Activated T-helper 17 cell treated with anti-CD3 and anti-CD28 coated beads, Interleukin-2, amount 50 U/mL, for 72 hours (primary cell): ENCODE measurements around the gene MATN1. TPM values are rescaled to one million over a fixed set of nuclear protein-coding genes. Genes with fewer than 3 reads are reported as not detected.

Source experiments
- ATAC-seq: fragments of 150-1000 bp; cut with Tn5 transposase; replicated peaks from 2 replicates; pipeline ENCODE4 v1.10.0; 2021; ENCODE audit warnings: mild to moderate bottlenecking, moderate library complexity
- H3K27ac Mint-ChIP-seq: one replicate; pipeline ENCODE4 v1.8.0; 2022; ENCODE audit warnings: mixed read lengths
- H3K27me3 Mint-ChIP-seq: one replicate; pipeline ENCODE4 v1.8.0; 2022; ENCODE audit warnings: mixed read lengths
- H3K36me3 Mint-ChIP-seq: one replicate; pipeline ENCODE4 v1.8.0; 2022; ENCODE audit warnings: low read depth, mild to moderate bottlenecking, mixed read lengths
- H3K4me1 Mint-ChIP-seq: one replicate; pipeline ENCODE4 v1.8.0; 2022; ENCODE audit warnings: mixed read lengths
- H3K4me3 Mint-ChIP-seq: one replicate; pipeline ENCODE4 v1.8.0; 2022; ENCODE audit warnings: mild to moderate bottlenecking, mixed read lengths
- H3K9me3 Mint-ChIP-seq: one replicate; pipeline ENCODE4 v1.8.0; 2022; ENCODE audit warnings: mixed read lengths
- total RNA-seq, 2 donors: library from RNA; stranded (reverse); gene quantifications; one replicate each; pipeline ENCODE4 v1.2.3, GENCODE V29; 2022

MATN1 gene
- total RNA-seq, 2 donors from 2014 or later = 0.26 to 0.52 TPM

GRCh38 chr1:30679201-30679975 is 44.0 kb downstream of the MATN1 start:
- ATAC-seq = no peak
- peaks cover 40% of the 10 kb centered on the region for H3K27me3 Mint-ChIP-seq
- H3K4me1 Mint-ChIP-seq = peaks cover 3% of the 10 kb centered on the region
- H3K9me3 Mint-ChIP-seq = peaks cover 3% of the 10 kb centered on the region
- no peaks in the 10 kb centered on the region for H3K36me3 Mint-ChIP-seq
- no peak overlapping the region for H3K4me3 Mint-ChIP-seq
- H3K27ac Mint-ChIP-seq = no peak overlapping the region

GRCh38 chr1:30678209-30678608 is 45.2 kb downstream of the MATN1 start:
- Mint-ChIP-seq H3K36me3 (no peaks in the 10 kb centered on the region), H3K27ac (no peak overlapping the region), H3K27me3 (peaks cover 38% of the 10 kb centered on the region), H3K4me1 (no peaks in the 10 kb centered on the region), H3K4me3 (no peak overlapping the region), H3K9me3 (peaks cover 9% of the 10 kb centered on the region)
- no peak for ATAC-seq

GRCh38 chr1:30677471-30677870 is 45.9 kb downstream of the MATN1 start:
- Mint-ChIP-seq H3K27me3 (peaks cover 36% of the 10 kb centered on the region), H3K36me3 (no peaks in the 10 kb centered on the region)

GRCh38 chr1:30675761-30676160 is 47.6 kb downstream of the MATN1 start:
- H3K9me3 Mint-ChIP-seq = peaks cover 13% of the 10 kb centered on the region
- no peaks in the 10 kb centered on the region for H3K4me1 Mint-ChIP-seq

More at GRCh38 chr1:30677471-30677870, 45.9 kb downstream of the MATN1 start:
- ATAC-seq = no peak
- Mint-ChIP-seq H3K4me3 (no peak overlapping the region), H3K9me3 (peaks cover 13% of the 10 kb centered on the region), H3K27ac (no peak overlapping the region), H3K4me1 (no peaks in the 10 kb centered on the region)

GRCh38 chr1:30675289-30675688 is 48.1 kb downstream of the MATN1 start:
- H3K27me3 Mint-ChIP-seq = peaks cover 32% of the 10 kb centered on the region
- no peak overlapping the region for H3K27ac Mint-ChIP-seq
- ATAC-seq = no peak
- H3K9me3 Mint-ChIP-seq = peaks cover 13% of the 10 kb centered on the region
- H3K4me3 Mint-ChIP-seq = no peak overlapping the region
- no peaks in the 10 kb centered on the region for H3K36me3 Mint-ChIP-seq
- no peaks in the 10 kb centered on the region for H3K4me1 Mint-ChIP-seq

More at GRCh38 chr1:30675761-30676160, 47.6 kb downstream of the MATN1 start:
- no peak for ATAC-seq
- Mint-ChIP-seq H3K36me3 (no peaks in the 10 kb centered on the region), H3K27me3 (peaks cover 31% of the 10 kb centered on the region), H3K4me3 (no peak overlapping the region), H3K27ac (no peak overlapping the region)

GRCh38 chr1:30673395-30673794 is 50.0 kb downstream of the MATN1 start:
- Mint-ChIP-seq H3K4me3 (no peak overlapping the region), H3K4me1 (no peaks in the 10 kb centered on the region), H3K9me3 (peaks cover 13% of the 10 kb centered on the region), H3K27ac (no peak overlapping the region), H3K27me3 (peaks cover 33% of the 10 kb centered on the region), H3K36me3 (no peaks in the 10 kb centered on the region)
- no peak for ATAC-seq

GRCh38 chr1:30672661-30673060 is 50.7 kb downstream of the MATN1 start:
- Mint-ChIP-seq H3K36me3 (no peaks in the 10 kb centered on the region), H3K4me1 (no peaks in the 10 kb centered on the region), H3K27ac (no peak overlapping the region), H3K27me3 (peaks cover 30% of the 10 kb centered on the region), H3K4me3 (no peak overlapping the region), H3K9me3 (peaks cover 13% of the 10 kb centered on the region)
- no peak for ATAC-seq

GRCh38 chr1:30670240-30671060 is 52.9 kb downstream of the MATN1 start:
- Mint-ChIP-seq H3K36me3 (no peaks in the 10 kb centered on the region), H3K27me3 (peaks cover 21% of the 10 kb centered on the region), H3K4me1 (no peaks in the 10 kb centered on the region), H3K4me3 (no peak overlapping the region), H3K9me3 (peaks cover 12% of the 10 kb centered on the region), H3K27ac (no peak overlapping the region)
- no peak for ATAC-seq

- peaks cover 8% of the 10 kb centered on the region for H3K9me3 Mint-ChIP-seq
- H3K4me3 Mint-ChIP-seq = no peak overlapping the region
- no peaks in the 10 kb centered on the region for H3K4me1 Mint-ChIP-seq
- H3K36me3 Mint-ChIP-seq = no peaks in the 10 kb centered on the region
- H3K27me3 Mint-ChIP-seq = peaks cover 18% of the 10 kb centered on the region
- no peak for ATAC-seq
- no peak overlapping the region for H3K27ac Mint-ChIP-seq
These were observed 54.6 kb downstream of the MATN1 start for GRCh38 chr1:30668546-30669327.

GRCh38 chr1:30668024-30668423 is 55.4 kb downstream of the MATN1 start:
- H3K4me1 Mint-ChIP-seq = no peaks in the 10 kb centered on the region
- H3K27ac Mint-ChIP-seq = no peak overlapping the region
- no peak for ATAC-seq
- no peak overlapping the region for H3K4me3 Mint-ChIP-seq
- peaks cover 15% of the 10 kb centered on the region for H3K27me3 Mint-ChIP-seq
- peaks cover 5% of the 10 kb centered on the region for H3K9me3 Mint-ChIP-seq
- no peaks in the 10 kb centered on the region for H3K36me3 Mint-ChIP-seq

- Mint-ChIP-seq H3K27ac (no peak overlapping the region), H3K27me3 (peaks cover 6% of the 10 kb centered on the region), H3K9me3 (no peaks in the 10 kb centered on the region), H3K4me3 (no peak overlapping the region), H3K4me1 (no peaks in the 10 kb centered on the region), H3K36me3 (no peaks in the 10 kb centered on the region)
- no peak for ATAC-seq
These were observed 56.6 kb downstream of the MATN1 start for GRCh38 chr1:30666756-30667273.

- Mint-ChIP-seq H3K36me3 (no peaks in the 10 kb centered on the region), H3K4me1 (no peaks in the 10 kb centered on the region), H3K4me3 (no peak overlapping the region), H3K27ac (no peak overlapping the region), H3K9me3 (no peaks in the 10 kb centered on the region), H3K27me3 (peaks cover 6% of the 10 kb centered on the region)
- no peak for ATAC-seq
These were observed 58.0 kb downstream of the MATN1 start for GRCh38 chr1:30665216-30666010.

- Mint-ChIP-seq H3K36me3 (no peaks in the 10 kb centered on the region), H3K4me3 (no peak overlapping the region), H3K9me3 (no peaks in the 10 kb centered on the region), H3K4me1 (no peaks in the 10 kb centered on the region), H3K27me3 (peaks cover 6% of the 10 kb centered on the region), H3K27ac (no peak overlapping the region)
- no peak for ATAC-seq
These were observed 59.2 kb downstream of the MATN1 start for GRCh38 chr1:30664103-30664755.
